A549 (cell line): ENCODE data around the gene HIGD1C. TPM values are rescaled to one million over a fixed set of nuclear protein-coding genes. Genes with fewer than 3 reads are reported as not detected.

Experiments used
- ATAC-seq, 2 experiments: fragments of 200-7000 bp in 1 of 2; fragments of >200 bp in 1 of 2; cut with Nextera tagmentation in 1 of 2; cut with Tn5 transposase in 1 of 2; 3 replicates each; pipeline versions ENCODE4 v1.8.0 to v1.9.1; 2018 to 2020; ENCODE audit warnings: mild to moderate bottlenecking in 1 of 2, moderate library complexity in 1 of 2
- CTCF ChIA-PET: fragments of 300-600 bp; sonication (Branson Sonifier 250); formaldehyde crosslinking; extraction: SDS; loops from one replicate; lab custom pipeline; 2021; ENCODE audit warnings: antibody characterized with exemption, inconsistent platforms; lab: Yijun Ruan, JAX
- POLR2A ChIA-PET: fragments of 350-600 bp; formaldehyde crosslinking; extraction: SDS; loops from one replicate; lab custom pipeline; 2021; ENCODE audit warnings: antibody characterized with exemption, inconsistent platforms; lab: Yijun Ruan, JAX
- DNase-seq, 2 experiments: peaks; one replicate each; pipeline versions ENCODE4 v3.0.0 to v3.0.0-alpha.2; 2011 to 2016; ENCODE audit warnings: low read depth in 1 of 2, low spot score in 1 of 2
- FAIRE-seq: peaks from 2 replicates; lab custom pipeline; 2011; peaks lifted over from hg19 to GRCh38; lab: Jason Lieb, UNC
- H3K27ac ChIP-seq, 2 experiments: fragments of >200 bp; sonication (Bioruptor Twin); formaldehyde crosslinking; 3 replicates each; pipeline ENCODE4 v1.5.1; 2016 to 2017
- H3K4me1 ChIP-seq: fragments of >200 bp; sonication (Bioruptor Twin); formaldehyde crosslinking; 3 replicates; pipeline ENCODE4 v1.6.1; 2016
- H3K4me2 ChIP-seq: fragments of >200 bp; sonication (Bioruptor Twin); formaldehyde crosslinking; 3 replicates; pipeline ENCODE4 v1.6.1; 2016
- H3K4me3 ChIP-seq: fragments of >200 bp; sonication (Bioruptor Twin); formaldehyde crosslinking; 3 replicates; pipeline ENCODE4 v1.5.1; 2016
- H3K9me3 ChIP-seq: fragments of >200 bp; sonication (Bioruptor Twin); formaldehyde crosslinking; 3 replicates; pipeline ENCODE4 v1.6.1; 2016
- CBX2 ChIP-seq: fragments of 200-600 bp; sonication (generic); IDR thresholded peaks from 2 replicates; pipeline ENCODE4 v1.6.1; 2016; ENCODE audit warnings: low read depth, mild to moderate bottlenecking, borderline replicate concordance
- CEBPB ChIP-seq, 2 experiments: fragments of >200 bp in 1 of 2; sonication (Bioruptor Twin) in 1 of 2; formaldehyde crosslinking in 1 of 2; IDR thresholded peaks; 2 replicates each; pipeline ENCODE4 v1.6.1; 2012 to 2016
- CHD2 ChIP-seq: fragments of 150-350 bp; IDR thresholded peaks from 2 replicates; pipeline ENCODE4 v1.6.1; 2014; ENCODE audit warnings: low read length; ENCODE audit not compliant: partially characterized antibody
- EHMT2 ChIP-seq: fragments of 200-600 bp; sonication (generic); IDR thresholded peaks from 2 replicates; pipeline ENCODE4 v1.6.1; 2016; ENCODE audit warnings: antibody characterized with exemption, low read depth, mild to moderate bottlenecking, moderate library complexity
- FOSB ChIP-seq: fragments of 250-450 bp; sonication (Bioruptor Pico); IDR thresholded peaks from 2 replicates; pipeline ENCODE4 v1.5.0; 2020; ENCODE audit warnings: mild to moderate bottlenecking, moderate library complexity
- FOXS1 ChIP-seq: fragments of 250-450 bp; sonication (Bioruptor Pico); IDR thresholded peaks from 2 replicates; pipeline ENCODE4 v1.5.0; 2020; ENCODE audit warnings: mild to moderate bottlenecking, moderate library complexity
- HDAC2 ChIP-seq: fragments of 200-600 bp; sonication (generic); IDR thresholded peaks from 2 replicates; pipeline ENCODE4 v1.6.1; 2016
- HOXB5 ChIP-seq: fragments of 250-450 bp; sonication (Bioruptor Pico); IDR thresholded peaks from 2 replicates; pipeline ENCODE4 v1.5.0; 2020; ENCODE audit warnings: mild to moderate bottlenecking, moderate library complexity
- JUN ChIP-seq, 2 experiments: fragments of >200 bp; sonication (Bioruptor Twin); formaldehyde crosslinking; IDR thresholded peaks; 2 replicates in 1 of 2; 3 replicates in 1 of 2; pipeline ENCODE4 v1.6.1; 2016 to 2017
- KDM1A ChIP-seq: fragments of 200-600 bp; sonication (generic); IDR thresholded peaks from 2 replicates; pipeline ENCODE4 v1.6.1; 2016; ENCODE audit warnings: low read depth, mild to moderate bottlenecking
- MAFK ChIP-seq: fragments of 450-650 bp; IDR thresholded peaks from 2 replicates; pipeline ENCODE4 v1.6.1; 2014; ENCODE audit not compliant: partially characterized antibody
- MAZ ChIP-seq: fragments of 150-350 bp; IDR thresholded peaks from 2 replicates; pipeline ENCODE4 v1.6.1; 2014; ENCODE audit warnings: antibody characterized with exemption, low read depth, low read length, borderline replicate concordance
- NFE2L2 ChIP-seq: fragments of 150-350 bp; conservative IDR thresholded peaks from 2 replicates; pipeline ENCODE4 v1.6.1; 2014; ENCODE audit warnings: low read length
- NPAS2 ChIP-seq: fragments of 250-450 bp; sonication (Bioruptor Pico); IDR thresholded peaks from 2 replicates; pipeline ENCODE4 v1.8.0; 2022; ENCODE audit warnings: mild to moderate bottlenecking, moderate library complexity, borderline replicate concordance
- NR3C1 ChIP-seq: fragments of >200 bp; sonication (Bioruptor Twin); formaldehyde crosslinking; IDR thresholded peaks from 3 replicates; pipeline ENCODE4 v1.6.1; 2017
- PHF8 ChIP-seq: fragments of 200-600 bp; sonication (generic); IDR thresholded peaks from 2 replicates; pipeline ENCODE4 v1.6.1; 2016; ENCODE audit warnings: low read depth, mild to moderate bottlenecking, antibody characterized with exemption, moderate library complexity, borderline replicate concordance
- POLR2AphosphoS2 ChIP-seq: conservative IDR thresholded peaks from 2 replicates; pipeline ENCODE4 v1.6.1; 2012; ENCODE audit warnings: low read length, improper control_type of control experiment, inconsistent platforms
- RAD21 ChIP-seq, 2 experiments: fragments of >200 bp in 1 of 2; sonication (Bioruptor Twin) in 1 of 2; formaldehyde crosslinking in 1 of 2; IDR thresholded peaks in 1 of 2; conservative IDR thresholded peaks in 1 of 2; 2 replicates in 1 of 2; 3 replicates in 1 of 2; pipeline ENCODE4 v1.6.1; 2012 to 2018; ENCODE audit warnings: inconsistent platforms in 1 of 2
- RNF2 ChIP-seq: fragments of 200-600 bp; sonication (generic); IDR thresholded peaks from 2 replicates; pipeline ENCODE4 v1.6.1; 2016; ENCODE audit warnings: low read depth, mild to moderate bottlenecking, antibody characterized with exemption, moderate library complexity, borderline replicate concordance
- TFCP2L1 ChIP-seq: fragments of 250-450 bp; sonication (Bioruptor Pico); IDR thresholded peaks from 2 replicates; pipeline ENCODE4 v1.5.0; 2021; ENCODE audit warnings: mild to moderate bottlenecking
- ZFP36 ChIP-seq: fragments of 450-650 bp; IDR thresholded peaks from 2 replicates; pipeline ENCODE4 v1.6.1; 2014; ENCODE audit warnings: borderline replicate concordance; ENCODE audit not compliant: partially characterized antibody
- ZNF302 ChIP-seq: fragments of 250-450 bp; sonication (Bioruptor Pico); IDR thresholded peaks from 2 replicates; pipeline ENCODE4 v1.9.0; 2021; ENCODE audit warnings: inconsistent platforms, mild to moderate bottlenecking, moderate library complexity
- WGBS: methylation state at CpG from one replicate; pipeline ENCODE4 v1.1.6; 2017; ENCODE audit errors: missing lambda C conversion rate; 5-methylcytosine and 5-hydroxymethylcytosine counted together
- polyA plus RNA-seq, 4 experiments: library from polyadenylated mRNA; depleted of rRNA in 3 of 4; stranded (reverse); fragments of >200 nt; fragmentation: RNase III in 1 of 4; extraction: RNeasy Plus Mini Kit Qiagen cat#74134 plus additional on column Dnase treatment in 1 of 4; gene quantifications; 2 replicates in 3 of 4; 3 replicates in 1 of 4; pipeline ENCODE4 v1.2.3, GENCODE V29; 2011 to 2017
- TF ChIP-seq, protein P1 (sequence below): fragments of >200 bp; sonication (Bioruptor Twin); formaldehyde crosslinking; IDR thresholded peaks from 3 replicates; pipeline ENCODE4 v1.5.1; 2016
- TF ChIP-seq, protein P2 (sequence below): fragments of 250-450 bp; sonication (Bioruptor Pico); IDR thresholded peaks from 2 replicates; pipeline ENCODE4 v1.5.0; 2021; ENCODE audit warnings: mild to moderate bottlenecking, moderate library complexity, borderline replicate concordance

The HIGD1C gene
- polyA plus RNA-seq, 2 of the 4 experiments (the other 2 are of a cell fraction) = not detected

DNA sequence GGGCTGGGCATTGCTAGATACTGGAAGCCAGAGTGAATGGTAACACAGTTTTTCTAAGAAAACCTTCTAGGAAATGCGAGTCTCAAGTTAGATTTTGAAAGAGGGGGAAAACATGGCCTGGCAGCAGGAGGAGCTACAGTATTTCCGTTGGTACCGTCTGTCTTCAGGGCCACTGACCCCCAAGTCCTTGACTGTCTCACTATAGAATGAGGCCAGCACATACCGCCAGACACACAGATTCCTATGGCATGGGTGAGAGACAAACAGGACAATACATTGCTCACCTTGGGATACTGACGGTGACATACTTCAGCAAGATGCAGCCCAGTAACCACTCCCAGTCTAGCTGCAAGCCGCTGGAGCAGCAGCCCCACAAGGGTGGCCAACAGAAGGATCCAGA lies 52.2 kb downstream of the HIGD1C start:
- CTCF ChIA-PET = interaction anchor here (0.6 kb wide), 1 partner anchor 12 kb away, joined by 4 read pairs; no protein-coding TSS in a partner anchor
- no peak for TF ChIP-seq CBX2

DNA sequence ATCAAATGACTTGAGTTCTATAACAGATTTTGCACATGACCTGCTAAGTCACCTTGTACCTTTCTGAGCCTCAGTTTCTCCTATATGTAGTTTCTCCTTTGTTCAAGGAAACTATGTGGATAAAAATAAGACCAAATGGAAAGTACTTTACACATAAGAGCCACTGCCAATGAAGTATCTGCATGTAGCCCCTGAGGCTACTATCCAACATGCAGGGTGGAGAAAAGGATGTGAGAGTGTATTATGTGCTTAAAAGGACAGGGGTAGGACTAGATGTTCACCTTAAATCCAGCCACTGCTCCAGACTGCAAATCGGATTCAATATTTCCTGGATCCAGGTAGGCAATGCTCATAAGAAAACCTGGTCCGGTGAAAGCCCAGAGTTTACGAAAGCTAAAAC lies 52.7 kb downstream of the HIGD1C start:
- ATAC-seq (no peak), DNase-seq (no peak), FAIRE-seq (no peak)
- peaks cover 7% of the 10 kb centered on the region; the same call in 2 of the 3 replicates for H3K4me1 ChIP-seq
- 91% methylated on average over 3 of the region's 3 CpGs for WGBS
- H3K27ac ChIP-seq = no peak overlapping the region
- no peaks in the 10 kb centered on the region for H3K9me3 ChIP-seq
- H3K4me3 ChIP-seq = no peak overlapping the region
- TF ChIP-seq FOSB (CRISPR knock-in tag) (no peak), NPAS2 (CRISPR knock-in tag) (no peak), CHD2 (no peak), MAZ (no peak), HOXB5 (CRISPR knock-in tag) (no peak), TFCP2L1 (no peak), EHMT2 (no peak), POLR2AphosphoS2 (no peak), MAFK (no peak), NR3C1 (no peak)
- TF ChIP-seq, protein P1, sequence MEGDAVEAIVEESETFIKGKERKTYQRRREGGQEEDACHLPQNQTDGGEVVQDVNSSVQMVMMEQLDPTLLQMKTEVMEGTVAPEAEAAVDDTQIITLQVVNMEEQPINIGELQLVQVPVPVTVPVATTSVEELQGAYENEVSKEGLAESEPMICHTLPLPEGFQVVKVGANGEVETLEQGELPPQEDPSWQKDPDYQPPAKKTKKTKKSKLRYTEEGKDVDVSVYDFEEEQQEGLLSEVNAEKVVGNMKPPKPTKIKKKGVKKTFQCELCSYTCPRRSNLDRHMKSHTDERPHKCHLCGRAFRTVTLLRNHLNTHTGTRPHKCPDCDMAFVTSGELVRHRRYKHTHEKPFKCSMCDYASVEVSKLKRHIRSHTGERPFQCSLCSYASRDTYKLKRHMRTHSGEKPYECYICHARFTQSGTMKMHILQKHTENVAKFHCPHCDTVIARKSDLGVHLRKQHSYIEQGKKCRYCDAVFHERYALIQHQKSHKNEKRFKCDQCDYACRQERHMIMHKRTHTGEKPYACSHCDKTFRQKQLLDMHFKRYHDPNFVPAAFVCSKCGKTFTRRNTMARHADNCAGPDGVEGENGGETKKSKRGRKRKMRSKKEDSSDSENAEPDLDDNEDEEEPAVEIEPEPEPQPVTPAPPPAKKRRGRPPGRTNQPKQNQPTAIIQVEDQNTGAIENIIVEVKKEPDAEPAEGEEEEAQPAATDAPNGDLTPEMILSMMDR = no peak
- TF ChIP-seq, all 56 proteins: peak for 0
- CTCF ChIA-PET = no interaction called here
- POLR2A ChIA-PET = no interaction called here
- H3K4me2 ChIP-seq = no peak overlapping the region

More for the DNA sequence above, 52.2 kb downstream of the HIGD1C start:
- no peaks in the 10 kb centered on the region for H3K9me3 ChIP-seq
- POLR2A ChIA-PET = no interaction called here
- ATAC-seq = peak in 1 of 2 experiments; percentile 39; a peak in 2 of 6 replicates
- H3K4me2 ChIP-seq = no peak overlapping the region
- no peak for DNase-seq
- no peak overlapping the region for H3K27ac ChIP-seq
- peaks cover 8% of the 10 kb centered on the region; the same call in 2 of the 3 replicates for H3K4me1 ChIP-seq
- FAIRE-seq = no peak
- WGBS = 58% methylated on average over 6 of the region's 6 CpGs
- no peak overlapping the region for H3K4me3 ChIP-seq

DNA sequence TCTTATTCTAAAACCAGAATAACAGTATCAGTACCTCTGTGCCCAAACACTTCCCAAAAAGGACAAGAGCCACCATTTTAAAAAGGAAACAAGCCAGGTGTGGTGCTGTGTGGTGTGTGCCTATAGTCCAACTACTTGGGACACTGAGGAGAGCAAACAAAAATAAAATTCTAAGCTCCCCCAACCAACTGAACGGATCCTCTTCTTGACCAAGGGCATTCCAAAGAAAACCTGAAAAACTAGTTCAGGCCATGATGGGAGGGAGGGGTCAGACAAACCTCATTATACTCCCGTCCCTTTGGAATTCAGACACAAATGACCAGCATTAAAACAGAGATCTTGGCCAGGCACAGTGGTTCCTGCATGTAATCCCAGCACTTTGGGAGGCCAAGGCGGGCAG lies 53.3 kb downstream of the HIGD1C start:
- H3K27ac ChIP-seq = no peak overlapping the region
- no peak overlapping the region for H3K4me2 ChIP-seq
- 93% methylated on average over 3 of the region's 3 CpGs for WGBS
- ATAC-seq (no peak), DNase-seq (no peak), FAIRE-seq (no peak)
- no peak for TF ChIP-seq NPAS2 (CRISPR knock-in tag)
- no peak for TF ChIP-seq RNF2
- no peak for TF ChIP-seq HDAC2
- no peak for TF ChIP-seq CBX2
- no peak for TF ChIP-seq FOXS1 (CRISPR knock-in tag)
- no peak for TF ChIP-seq EHMT2
- no peak for TF ChIP-seq FOSB (CRISPR knock-in tag)
- TF ChIP-seq MAFK = no peak
- TF ChIP-seq, protein P1 = no peak
- no peak for TF ChIP-seq KDM1A
- TF ChIP-seq CEBPB (IDR thresholded peaks at IDR 0.05) = no peak
- no peak for TF ChIP-seq ZNF302 (CRISPR knock-in tag)
- no peak for TF ChIP-seq JUN (IDR thresholded peaks at IDR 0.05)
- TF ChIP-seq ZFP36 = no peak
- TF ChIP-seq NFE2L2 = no peak
- no peak for TF ChIP-seq RAD21 (conservative IDR thresholded peaks at IDR 0.05 in 1 of 2, IDR thresholded peaks at IDR 0.05 in 1 of 2)
- TF ChIP-seq, protein P2, sequence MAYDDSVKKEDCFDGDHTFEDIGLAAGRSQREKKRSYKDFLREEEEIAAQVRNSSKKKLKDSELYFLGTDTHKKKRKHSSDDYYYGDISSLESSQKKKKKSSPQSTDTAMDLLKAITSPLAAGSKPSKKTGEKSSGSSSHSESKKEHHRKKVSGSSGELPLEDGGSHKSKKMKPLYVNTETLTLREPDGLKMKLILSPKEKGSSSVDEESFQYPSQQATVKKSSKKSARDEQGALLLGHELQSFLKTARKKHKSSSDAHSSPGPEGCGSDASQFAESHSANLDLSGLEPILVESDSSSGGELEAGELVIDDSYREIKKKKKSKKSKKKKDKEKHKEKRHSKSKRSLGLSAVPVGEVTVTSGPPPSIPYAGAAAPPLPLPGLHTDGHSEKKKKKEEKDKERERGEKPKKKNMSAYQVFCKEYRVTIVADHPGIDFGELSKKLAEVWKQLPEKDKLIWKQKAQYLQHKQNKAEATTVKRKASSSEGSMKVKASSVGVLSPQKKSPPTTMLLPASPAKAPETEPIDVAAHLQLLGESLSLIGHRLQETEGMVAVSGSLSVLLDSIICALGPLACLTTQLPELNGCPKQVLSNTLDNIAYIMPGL = no peak
- TF ChIP-seq PHF8 = no peak
- ChIA-PET POLR2A (no interaction called here), CTCF (no interaction called here)
- no peak overlapping the region for H3K4me3 ChIP-seq
- peaks cover under 1% of the 10 kb centered on the region; the same call in 2 of the 3 replicates for H3K4me1 ChIP-seq
- no peaks in the 10 kb centered on the region for H3K9me3 ChIP-seq
